NCI-H2196 (cell line): ENCODE data around the gene TEKT5.
A peak's percentile ranks its signal among the peaks of the same experiment; 100 is the strongest.
"Not testable (repeated sequence)": the region's sequence is repeated elsewhere in the genome, so short reads cannot be mapped to it uniquely, and the experiment has no call there.

Experiments
- DNase-seq: peaks from one replicate; lab custom pipeline; 2025; ENCODE audit not compliant: unreplicated experiment; lab: John Stamatoyannopoulos, UW

Gene TEKT5

DNA sequence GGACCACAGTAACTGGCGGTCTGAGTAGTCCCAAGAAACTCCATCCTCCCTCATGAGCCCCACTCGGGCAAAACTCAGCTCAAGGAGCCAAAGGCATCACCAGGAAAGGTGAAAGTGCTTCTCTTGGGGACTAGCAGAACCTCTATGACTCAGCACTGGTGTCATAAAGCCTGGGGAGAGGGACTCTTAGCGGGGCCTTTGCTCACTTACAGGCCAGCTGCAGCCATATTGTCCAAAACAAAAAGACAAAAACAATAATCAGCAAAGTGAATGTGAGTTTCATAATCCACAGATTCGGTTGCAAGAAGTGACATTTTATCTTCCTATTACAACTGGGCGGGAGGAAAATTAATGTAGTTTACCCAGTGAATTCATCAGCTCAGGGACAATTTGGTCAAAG is at the start of gene TEKT5:
TEKT5 (minus strand) TSS at position 101 of the 400 bp plus-strand sequence; CDS start at position 44, 57 bp downstream.
- DNase-seq, result no peak

DNA sequence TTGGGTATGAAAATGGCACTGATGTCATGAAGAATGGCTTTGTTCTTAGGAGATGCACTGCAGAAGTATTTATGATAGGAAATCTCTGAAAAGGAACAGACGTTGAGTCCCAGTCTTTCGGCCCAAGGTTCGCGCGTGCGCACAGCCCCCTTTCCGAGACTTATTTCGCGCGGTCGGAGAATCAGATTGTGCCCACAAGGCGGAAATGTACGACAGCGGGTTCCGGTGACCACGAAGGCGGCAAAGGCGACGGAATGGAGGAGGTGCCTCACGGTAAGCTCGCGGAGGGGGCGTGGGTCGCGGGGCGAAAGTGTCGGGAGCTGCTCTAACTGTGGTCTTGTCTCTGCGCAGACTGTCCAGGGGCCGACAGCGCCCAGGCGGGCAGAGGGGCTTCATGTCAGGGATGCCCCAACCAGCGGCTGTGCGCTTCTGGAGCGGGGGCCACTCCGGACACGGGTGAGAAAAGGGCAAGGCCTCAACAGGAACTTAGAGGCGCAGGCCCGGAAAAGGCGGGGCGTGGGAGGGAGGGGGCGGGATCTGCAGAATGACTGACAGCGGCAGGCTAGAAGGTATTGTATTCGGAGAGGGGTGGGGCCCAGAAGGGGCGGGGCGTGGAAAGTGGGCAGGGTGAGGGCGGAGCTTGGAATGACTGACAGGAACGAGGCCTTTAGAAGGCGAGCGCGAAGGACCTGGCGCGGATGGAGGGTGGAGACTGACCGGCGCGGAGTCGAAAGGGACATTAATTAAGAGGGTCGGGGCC is 49.1 kb upstream of the TEKT5 start, which contains the start of gene NUBP1:
NUBP1 (plus strand) TSS at position 233 of the 760 bp plus-strand sequence; CDS start at position 255, 22 bp downstream.
- DNase-seq, result peak; percentile 96

DNA sequence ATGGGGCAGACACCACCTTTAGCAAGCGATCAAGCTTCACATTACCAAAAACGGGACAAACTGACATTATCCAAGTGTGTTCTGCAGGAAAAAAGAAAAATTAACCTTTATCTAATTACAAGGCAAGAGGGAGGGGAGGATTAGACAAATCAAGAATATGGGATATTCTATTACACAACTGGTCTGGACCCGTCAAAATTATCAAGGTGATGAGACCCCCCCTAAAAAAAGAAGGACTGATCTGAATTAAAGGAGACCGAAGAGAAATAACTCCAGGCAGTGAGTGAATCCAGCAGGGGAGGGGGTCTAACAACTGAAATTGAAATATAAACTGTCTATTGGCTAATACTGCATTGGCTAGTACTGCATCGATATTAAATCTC is 48.5 kb upstream of the TEKT5 start:
- DNase-seq, result no peak

DNA sequence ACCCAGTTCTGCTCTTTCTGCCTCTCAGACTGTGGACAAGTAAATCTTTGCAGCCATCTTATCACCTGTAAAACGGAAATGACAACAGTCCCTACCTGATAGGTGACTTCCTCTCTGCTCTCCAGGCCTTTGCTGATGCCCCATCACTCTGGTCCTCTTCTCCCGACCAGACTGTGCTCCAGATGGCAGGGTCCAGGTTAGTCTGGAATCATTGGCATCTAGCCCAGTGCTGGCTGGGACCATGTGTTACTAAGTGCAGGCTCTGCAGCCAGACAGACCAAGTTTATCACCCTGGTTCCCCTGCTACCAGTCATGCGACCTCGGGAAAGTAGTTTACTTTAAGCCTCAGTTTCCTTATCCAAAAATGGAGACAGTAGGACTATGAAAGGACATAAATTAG is 47.1 kb upstream of the TEKT5 start:
- peak; percentile 29 for DNase-seq

DNA sequence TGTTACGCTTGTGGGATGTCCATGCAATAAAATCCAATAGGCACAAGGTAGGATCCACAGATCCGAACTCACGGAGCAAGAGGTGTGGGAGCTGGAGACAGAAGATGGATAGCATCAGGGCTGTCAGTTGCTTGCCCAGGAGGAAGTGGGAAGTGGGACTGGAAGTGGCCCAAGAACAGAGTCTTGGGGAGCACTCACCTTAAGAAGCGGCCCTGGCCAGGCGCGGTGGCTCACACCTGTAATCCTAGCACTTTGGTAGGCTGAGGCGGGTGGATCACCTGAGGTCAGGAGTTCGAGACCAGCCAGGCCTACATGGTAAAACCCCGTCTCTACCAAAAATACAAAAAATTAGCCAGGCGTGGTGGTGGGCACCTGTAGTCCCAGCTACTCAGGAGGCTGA is 46.5 kb upstream of the TEKT5 start:
- not testable (repeated sequence) for DNase-seq

DNA sequence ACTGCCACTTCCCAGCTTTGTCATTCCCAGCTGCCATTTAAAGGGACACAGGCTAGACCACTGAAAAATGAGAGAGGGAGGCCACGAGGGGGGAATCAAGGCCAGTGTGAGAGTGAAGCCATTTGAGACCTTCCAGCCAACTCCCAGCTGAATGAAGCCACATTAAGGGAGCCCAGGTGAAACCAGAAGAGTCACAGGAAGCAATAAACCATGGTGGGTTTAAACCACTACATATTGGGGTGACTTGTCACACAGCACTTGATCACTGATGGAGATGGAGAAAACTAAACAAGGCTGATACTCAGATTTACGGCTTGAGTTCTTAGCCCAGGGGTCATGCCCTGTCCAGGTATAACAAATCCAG is 46.1 kb upstream of the TEKT5 start:
- no peak for DNase-seq

DNA sequence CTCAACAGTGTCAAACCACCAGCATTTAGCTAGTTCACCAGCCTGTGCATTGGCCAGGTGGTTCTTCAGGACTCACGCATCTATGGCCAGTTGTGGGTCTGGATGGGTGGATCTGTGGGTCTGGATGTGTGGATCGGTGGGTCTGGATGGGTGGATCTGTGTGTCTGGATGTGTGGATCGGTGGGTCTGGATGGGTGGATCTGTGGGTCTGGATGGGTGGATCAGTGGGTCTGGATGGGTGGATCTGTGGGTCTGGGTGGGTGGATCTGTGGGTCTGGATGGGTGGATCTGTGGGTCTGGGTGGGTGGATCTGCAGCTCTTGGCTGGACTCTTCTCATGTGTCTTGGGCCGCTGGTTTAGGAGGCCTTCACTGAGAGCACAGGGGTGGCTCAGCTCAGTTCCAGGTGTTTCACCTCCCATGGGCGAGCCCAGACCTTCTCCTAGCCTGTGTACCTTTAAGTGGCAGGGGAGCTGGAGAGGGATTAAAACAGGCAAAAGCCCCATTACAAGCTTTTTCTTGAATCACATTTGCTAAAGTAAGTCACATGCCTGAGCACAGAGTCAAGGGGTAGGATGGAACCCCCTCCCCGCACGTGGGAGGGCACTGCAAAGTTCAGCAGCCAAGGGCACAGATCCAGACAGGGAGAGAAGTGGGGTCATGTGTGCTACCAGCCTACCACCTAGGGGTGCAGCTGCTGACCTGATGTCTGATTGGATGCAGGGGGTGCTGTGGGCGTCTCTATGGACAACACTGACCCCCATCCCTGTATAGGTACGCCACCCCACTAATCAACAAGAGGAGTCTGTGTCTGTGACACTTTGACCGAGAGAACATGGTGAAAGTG is 45.5 kb upstream of the TEKT5 start:
- no peak for DNase-seq

DNA sequence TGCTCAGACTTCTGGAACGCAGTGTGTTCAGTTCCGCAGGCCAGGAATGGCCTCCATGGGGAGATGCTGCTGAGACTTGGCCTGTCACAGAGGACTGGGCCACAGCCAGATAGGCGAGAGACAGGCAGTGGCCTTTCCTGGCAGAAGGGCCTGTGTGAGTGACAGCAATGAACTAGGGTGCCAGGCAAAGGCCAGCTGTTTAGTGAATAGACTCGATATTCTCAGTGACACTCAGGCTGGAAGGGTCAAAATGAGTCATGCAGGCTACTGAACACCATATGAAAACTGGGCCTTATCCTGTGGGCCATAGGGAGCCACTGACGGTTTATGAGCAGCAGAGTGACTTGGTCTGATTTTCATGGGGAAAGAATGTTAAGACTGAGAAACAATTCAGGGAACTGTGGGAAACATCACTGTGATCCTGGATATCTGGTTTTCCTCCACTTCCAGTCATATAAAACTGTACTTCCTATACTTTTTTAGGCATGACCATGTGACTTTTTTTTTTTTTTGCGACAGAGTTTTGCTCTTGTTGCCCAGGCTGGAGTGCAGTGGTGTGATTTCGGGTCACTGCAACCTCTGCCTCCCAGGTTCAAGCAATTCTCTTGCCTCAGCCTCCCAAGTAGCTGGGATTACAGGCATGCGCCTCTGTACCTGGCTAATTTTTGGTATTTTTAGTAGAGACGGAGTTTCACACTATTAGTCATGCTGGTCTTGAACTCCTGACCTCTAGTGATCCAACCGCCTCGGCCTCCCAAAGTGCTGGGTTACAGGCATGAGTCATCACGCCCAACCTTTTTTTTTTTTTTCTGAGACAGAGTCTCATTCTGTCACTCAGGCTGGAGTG is 43.7 kb upstream of the TEKT5 start:
- DNase-seq, result peak; percentile 6

DNA sequence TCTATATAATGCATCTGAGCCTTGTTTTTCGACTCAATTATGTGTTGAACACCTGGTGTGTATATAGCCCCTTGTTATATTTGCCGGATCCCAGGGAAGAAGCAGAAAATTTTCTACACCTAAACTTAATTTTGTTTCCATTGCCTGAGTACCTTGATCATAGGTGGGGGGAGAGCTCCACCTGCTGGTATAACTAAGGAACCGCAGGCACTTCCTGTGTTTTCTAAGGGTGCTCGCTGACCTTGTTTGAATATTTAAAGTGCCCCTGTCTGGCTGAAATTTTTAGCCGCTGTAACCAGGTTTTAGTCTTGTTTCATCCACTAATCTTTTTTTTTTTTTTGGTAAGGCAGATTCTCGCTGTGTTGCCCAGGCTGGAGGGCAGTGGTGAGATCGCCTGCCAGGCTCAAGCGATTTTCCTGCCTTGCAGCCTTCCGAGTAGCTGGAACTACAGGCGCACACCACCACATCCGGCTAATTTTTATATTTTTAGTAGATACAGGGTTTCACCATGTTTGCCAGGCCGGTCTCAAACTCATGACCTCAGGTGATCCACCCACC is 42.4 kb upstream of the TEKT5 start:
- DNase-seq, result peak; percentile 76

DNA sequence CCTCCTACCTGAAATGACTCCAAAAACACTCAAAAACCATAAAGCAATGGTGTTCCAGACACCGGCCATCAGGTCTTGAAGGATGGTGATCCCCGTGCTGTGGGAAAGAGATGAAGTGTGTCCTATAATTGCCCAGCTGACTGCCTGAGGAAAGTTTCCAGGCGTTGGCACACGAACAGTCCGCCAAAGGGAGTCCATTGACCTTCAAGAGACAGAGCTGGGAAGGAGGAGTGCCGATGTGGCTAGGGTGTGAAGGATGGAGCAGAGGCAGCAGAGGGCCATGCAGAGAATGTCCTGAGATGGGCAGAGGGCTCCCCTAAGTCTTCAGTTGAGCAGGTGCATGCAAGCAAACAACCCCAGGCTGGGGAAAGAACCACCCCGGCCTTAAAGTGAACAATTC is 37.1 kb upstream of the TEKT5 start:
- no peak for DNase-seq

DNA sequence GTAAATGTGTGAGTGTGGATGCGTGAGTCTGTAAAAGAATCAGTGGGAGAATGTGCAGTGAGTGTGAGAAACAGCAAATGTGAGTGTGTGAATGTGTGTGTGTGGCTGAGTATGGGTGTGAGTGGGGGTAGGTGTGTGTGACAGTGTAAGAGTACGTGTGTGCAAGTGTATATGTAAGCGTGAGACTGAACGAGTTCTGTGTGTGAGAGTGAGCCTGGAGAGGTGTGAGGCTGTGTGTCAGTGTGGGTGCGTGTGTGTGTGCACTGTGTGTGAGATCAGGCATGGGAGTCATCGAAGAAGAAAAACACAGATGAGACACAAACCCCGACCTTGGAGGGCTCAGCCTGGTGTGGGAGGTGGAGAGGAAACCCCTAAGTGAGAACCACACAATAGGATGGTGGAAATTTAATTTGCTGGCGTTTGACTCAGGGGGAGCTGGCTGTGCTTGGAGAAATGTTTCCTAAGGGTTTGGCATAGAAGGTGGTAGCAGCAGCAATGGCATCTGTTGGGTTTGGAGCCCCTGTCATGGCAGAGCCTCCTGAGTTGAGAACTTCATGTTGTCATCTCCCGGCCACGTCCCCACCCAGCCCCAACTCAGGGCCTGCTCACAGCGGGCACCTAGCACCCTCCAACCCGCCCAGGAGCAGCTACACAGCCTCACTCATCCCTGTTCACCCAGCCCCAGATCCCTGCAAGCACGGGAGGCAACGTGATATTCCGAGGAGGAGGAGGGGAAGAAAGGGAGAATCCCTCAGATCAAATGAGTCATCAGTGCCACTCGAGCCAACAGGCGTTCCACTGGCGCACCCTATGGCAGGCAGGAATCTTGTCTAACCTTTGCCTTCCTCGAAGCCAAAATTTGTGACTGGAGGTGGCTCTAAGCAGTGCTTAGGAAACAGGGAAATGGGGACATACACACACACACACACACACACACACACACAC is 34.6 kb upstream of the TEKT5 start:
- DNase-seq, result peak; percentile 87

DNA sequence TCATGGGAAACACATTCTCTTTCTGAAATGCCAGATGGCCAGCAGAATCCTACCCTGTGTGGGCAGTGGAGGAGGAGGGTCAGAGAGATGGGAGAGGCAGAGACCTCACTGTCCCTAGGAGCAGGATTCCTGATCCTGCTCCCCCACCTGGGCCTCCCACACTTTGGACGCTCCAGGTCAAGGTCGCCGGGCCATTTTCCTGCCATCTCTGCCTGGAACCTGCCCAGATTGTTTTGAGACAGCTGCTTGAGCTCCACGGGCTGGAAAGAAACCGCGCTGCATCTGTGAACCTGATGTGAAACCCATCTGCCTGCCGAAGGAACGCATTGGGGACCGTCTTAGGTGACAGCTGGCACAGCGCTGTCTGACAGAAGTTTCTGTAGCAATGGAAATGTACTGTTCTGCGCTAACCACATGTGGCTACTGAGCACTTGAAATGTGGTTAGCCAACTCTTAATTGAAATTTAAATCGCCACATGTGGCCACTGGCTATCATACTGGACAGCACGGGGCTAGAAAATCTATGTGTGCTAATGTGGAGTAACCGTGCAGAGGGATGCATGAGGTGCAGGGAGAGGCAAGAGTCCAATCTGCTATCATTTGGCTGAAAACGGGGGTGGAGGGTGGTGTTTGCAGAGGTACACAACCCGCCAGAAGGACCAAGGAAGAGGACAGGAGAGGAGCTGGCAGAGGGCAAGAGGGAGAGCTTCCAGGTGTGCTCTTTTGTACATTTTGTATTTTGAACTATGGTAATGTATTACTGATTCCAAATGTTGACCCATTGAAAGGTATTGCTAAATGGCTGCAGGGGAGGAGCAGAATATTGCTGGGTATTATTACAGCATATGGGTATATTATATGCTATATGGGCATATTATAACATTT is 33.5 kb upstream of the TEKT5 start:
- no peak for DNase-seq

DNA sequence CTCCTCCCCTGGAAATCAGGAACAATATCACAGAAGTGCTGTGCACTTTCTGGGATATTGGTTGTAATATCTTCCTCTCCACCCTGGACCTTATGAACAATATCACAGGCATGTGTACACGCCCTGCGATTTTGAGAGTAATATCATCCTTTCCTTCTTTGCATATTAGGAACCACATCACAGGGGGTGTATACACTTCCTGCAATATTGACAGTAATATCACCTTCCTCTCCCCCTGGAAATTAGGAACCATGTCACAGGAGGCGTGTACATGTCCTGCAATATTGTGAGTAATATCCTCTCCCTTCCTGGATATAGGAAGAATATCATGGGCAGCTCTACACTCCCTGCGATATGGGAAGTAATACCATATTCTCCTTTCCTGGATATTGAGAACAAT is 14.2 kb upstream of the TEKT5 start:
- no peak for DNase-seq

DNA sequence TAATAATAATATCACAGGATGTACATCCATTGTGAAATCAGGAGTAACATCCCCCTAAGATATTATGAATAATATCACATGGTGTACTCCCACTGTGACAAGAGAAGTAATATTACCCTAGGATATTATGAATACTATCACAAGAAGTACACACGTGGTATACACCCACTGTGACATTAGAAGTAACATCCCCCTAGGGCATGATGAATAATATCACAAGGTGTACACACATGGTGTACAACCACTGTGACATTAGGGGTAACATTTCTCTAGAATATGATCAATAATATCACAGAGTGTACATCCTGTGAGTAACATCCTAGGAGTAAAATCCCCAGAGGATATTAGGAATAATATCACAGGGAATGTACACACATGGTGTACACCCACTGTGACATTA is 5.0 kb upstream of the TEKT5 start:
- no peak for DNase-seq

DNA sequence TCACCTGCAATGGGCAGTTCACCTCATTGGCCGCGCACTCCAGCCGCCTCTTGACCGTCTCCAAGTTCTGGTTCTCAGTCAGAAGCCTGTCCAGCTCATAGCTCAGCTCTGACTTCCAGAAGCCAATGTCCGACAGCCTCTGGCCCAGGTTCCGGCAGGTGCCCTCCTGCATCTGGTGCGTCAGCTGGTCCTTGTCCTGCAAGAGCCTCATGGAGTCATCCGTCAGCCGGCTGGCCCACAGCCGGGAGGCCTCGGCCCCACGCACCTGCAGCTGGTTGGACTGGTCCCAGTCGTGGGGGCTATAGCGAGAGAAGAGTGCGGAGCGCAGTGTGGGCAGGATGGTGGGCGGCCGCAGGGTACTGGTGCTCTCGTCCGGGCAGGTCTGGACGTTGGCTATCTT is 424 bp downstream of the TEKT5 start:
- DNase-seq, result no peak

DNA sequence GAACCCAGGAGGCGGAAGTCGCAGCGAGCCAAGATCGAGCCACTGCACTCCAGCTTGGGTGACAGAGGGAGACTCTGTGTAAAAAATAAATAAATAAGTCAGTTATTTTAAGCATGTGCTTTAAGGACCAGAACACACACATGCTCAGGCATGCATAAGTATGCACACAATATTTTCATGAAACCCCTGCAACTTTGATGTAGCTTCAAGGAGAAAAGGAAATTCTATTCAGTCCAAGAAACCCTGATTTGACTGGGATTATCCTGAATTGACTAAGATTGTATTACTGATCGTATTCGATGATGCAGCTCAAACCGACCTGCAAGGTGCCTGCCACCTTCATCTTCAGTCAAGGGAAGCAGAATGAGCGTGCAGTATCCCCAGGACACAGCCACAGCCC is 841 bp downstream of the TEKT5 start:
- no peak for DNase-seq

DNA sequence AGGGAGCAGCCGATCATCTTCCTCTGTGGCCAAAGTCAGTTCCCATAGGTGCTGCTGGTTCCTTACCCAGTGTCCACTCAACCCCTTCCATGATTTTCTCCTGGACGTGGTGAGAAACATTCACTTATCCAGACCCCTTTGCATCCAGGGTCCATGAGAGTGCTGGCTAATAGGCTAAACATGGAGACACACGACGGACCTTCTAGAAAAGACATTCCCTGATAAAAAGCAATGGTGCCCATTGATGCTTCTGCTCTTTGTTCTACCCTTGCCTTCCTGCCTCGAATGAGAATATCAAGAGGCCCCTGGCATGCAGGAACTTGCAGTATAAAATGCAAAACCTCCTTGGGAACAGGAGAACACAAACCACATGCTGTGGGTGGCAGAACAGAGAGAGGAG is 2.3 kb downstream of the TEKT5 start:
- no peak for DNase-seq

DNA sequence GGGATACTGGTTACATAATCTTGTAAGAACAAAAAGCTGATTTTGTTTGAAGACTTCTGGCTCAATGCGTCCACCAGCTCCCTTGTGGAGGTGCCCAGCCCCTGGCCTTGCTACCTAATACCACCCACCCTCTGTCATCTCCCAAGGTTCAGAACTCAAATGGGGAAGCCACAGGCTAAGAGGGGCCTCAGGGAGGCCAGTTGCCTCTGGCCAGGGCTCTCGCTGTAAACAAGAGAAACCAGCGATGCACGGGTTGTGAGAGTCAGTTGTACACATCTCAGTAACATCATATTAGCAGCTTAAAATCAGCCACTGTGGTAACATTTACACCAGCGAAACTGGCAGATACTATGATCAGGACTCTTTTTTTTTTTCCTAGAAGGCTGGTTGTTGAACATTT is 6.0 kb downstream of the TEKT5 start:
- DNase-seq, result peak; percentile 22

DNA sequence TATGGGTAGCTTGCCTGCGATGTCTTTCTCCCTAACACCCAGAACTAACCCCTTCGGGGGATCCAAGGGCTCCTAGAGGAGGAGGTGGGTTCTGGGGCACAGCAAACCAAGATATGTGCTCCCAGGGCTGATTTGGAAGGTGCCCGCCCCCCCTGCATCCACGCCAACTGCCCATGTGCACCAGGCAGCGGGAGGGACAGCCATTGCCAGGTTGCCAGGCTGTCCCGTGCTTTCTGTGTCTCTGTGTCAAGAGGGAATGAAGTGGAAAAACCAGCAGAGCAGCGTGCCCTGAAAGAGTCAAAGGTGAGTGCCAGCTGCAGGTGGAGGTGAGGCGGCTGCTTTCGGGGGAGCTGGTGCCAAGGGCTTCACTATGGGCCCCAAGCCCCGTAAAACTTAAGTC is 6.4 kb downstream of the TEKT5 start:
- peak; percentile 69 for DNase-seq
